ENCODE measurements around the gene MT1M. TPM values are rescaled to one million over a fixed set of nuclear protein-coding genes. Genes with fewer than 3 reads are reported as not detected.

MT1M gene
- total and polyA plus RNA-seq, 2 of the 8 experiments (the other 6 are each of a cell fraction or from before 2014, with no cell fraction given) = 2.1 TPM; not detected in 1

- no peak overlapping the region for H4K8ac ChIP-seq (ENCODE audit: extremely low read depth, insufficient read depth, low read length)
- peaks cover 2 to 4% of the 10 kb centered on the region in 2 experiments for H4K20me1 ChIP-seq (replicated peaks in 1 of 2; ENCODE audit: control insufficient read depth in 1 of 2, insufficient read depth in 2 of 2, low read length in 2 of 2)
- H3K18ac ChIP-seq (ENCODE audit: extremely low read depth, low read length) = no peak overlapping the region
- H3K4ac ChIP-seq (replicated peaks; ENCODE audit: insufficient read length, low read depth, low read length) = no peak overlapping the region
- H2AFZ ChIP-seq (ENCODE audit: low read length) = no peak overlapping the region
- H3K4me1 ChIP-seq (replicated peaks in 1 of 4; ENCODE audit: control insufficient read depth in 3 of 4, insufficient read depth in 4 of 4, low read length in 3 of 4) = peaks cover 7 to 30% (median 16%) of the 10 kb centered on the region in 4 experiments
- H3K23me2 ChIP-seq (ENCODE audit: low read depth, low read length) = peaks cover 7% of the 10 kb centered on the region; the same call in 1 of the 2 replicates
- no peak overlapping the region for H2BK5ac ChIP-seq (ENCODE audit: low read depth, low read length)
- ChIA-PET CTCF (ENCODE audit: partially characterized antibody) (interaction anchor here (0.9 to 2.1 kb wide), 4 partner anchors 11 to 87 kb away, joined by 3 to 12 read pairs (median 4); partner anchors contain the start of gene MT1E), POLR2A (ENCODE audit: partially characterized antibody) (interaction anchor here (8.0 kb wide), 1 partner anchor 11 kb away, joined by 66 read pairs; the partner anchor contains the start of gene MT1E)
- no peak for DNase-seq (ENCODE audit: low read depth in 1 of 2, low spot score in 2 of 2)
- no peak overlapping the region for H2BK120ac ChIP-seq (replicated peaks; ENCODE audit: low read depth, low read length)
- no peak overlapping the region for H3K4me3 ChIP-seq (ENCODE audit: extremely low read depth in 1 of 4, insufficient read depth in 2 of 4, low read depth in 3 of 4, low read length in 4 of 4)
- H3K56ac ChIP-seq (replicated peaks; ENCODE audit: insufficient read length, low read depth, low read length) = no peak overlapping the region
- H3K9ac ChIP-seq (replicated peaks in 1 of 4; ENCODE audit: extremely low read depth in 1 of 4, low read depth in 3 of 4, low read length in 3 of 4) = no peak overlapping the region
- H2BK20ac ChIP-seq (ENCODE audit: low read length) = no peak overlapping the region
- no peak for TF ChIP-seq POU5F1 (IDR thresholded peaks at IDR 0.05; ENCODE audit: low read depth, low read length)
- no peak for TF ChIP-seq SP2 (IDR thresholded peaks at IDR 0.05; ENCODE audit: low read length)
- no peak for TF ChIP-seq TBP (IDR thresholded peaks at IDR 0.05; ENCODE audit: low read depth, low read length)
- TF ChIP-seq RFX5 (IDR thresholded peaks at IDR 0.05; ENCODE audit: borderline replicate concordance, low read depth, low read length) = no peak
- TF ChIP-seq KDM4A (IDR thresholded peaks at IDR 0.05; ENCODE audit: low read depth, low read length, severe bottlenecking) = no peak
- no peak for TF ChIP-seq TAF1 (IDR thresholded peaks at IDR 0.05; ENCODE audit: low read depth, low read length)
- no peak for TF ChIP-seq RXRA (IDR thresholded peaks at IDR 0.05; ENCODE audit: insufficient read depth, low read depth, low read length)
- no peak for TF ChIP-seq KDM1A (IDR thresholded peaks at IDR 0.05; ENCODE audit: borderline replicate concordance, low read length)
- no peaks in the 10 kb centered on the region for H3K9me3 ChIP-seq (ENCODE audit: insufficient read depth in 2 of 2, low read depth in 1 of 2, low read length in 1 of 2)
- H4K91ac ChIP-seq (replicated peaks; ENCODE audit: insufficient read length, low read length) = no peak overlapping the region
- no peaks in the 10 kb centered on the region for H3K79me1 ChIP-seq (ENCODE audit: low read depth, low read length)
- H3K79me2 ChIP-seq (ENCODE audit: control insufficient read depth in 1 of 2, insufficient read depth in 2 of 2, low read length in 2 of 2) = no peaks in the 10 kb centered on the region
- H3K27ac ChIP-seq (ENCODE audit: low read depth, low read length) = no peak overlapping the region
- H2AK5ac ChIP-seq (ENCODE audit: low read depth, low read length) = no peak overlapping the region
- H2BK15ac ChIP-seq (ENCODE audit: low read length) = no peak overlapping the region
- no peak overlapping the region for H3K14ac ChIP-seq (ENCODE audit: insufficient read length)
- H2BK12ac ChIP-seq (ENCODE audit: low read depth, low read length) = no peak overlapping the region
- peaks cover 47 to 81% (median 72%) of the 10 kb centered on the region in 4 experiments for H3K27me3 ChIP-seq (replicated peaks in 1 of 4; ENCODE audit: control insufficient read depth in 3 of 4, extremely low read depth in 1 of 4, insufficient read depth in 3 of 4, low read length in 3 of 4)
- H3K36me3 ChIP-seq (ENCODE audit: control insufficient read depth in 2 of 4, insufficient read depth in 4 of 4, low read length in 3 of 4) = no peaks in the 10 kb centered on the region
- no peak overlapping the region for H3K23ac ChIP-seq (ENCODE audit: insufficient read length)
- no peak overlapping the region for H4K5ac ChIP-seq (ENCODE audit: insufficient read length, low read depth, low read length)
- H3K4me2 ChIP-seq (ENCODE audit: insufficient read depth in 1 of 2, low read depth in 2 of 2, low read length in 2 of 2) = no peak overlapping the region
- FAIRE-seq = no peak
Observed at GRCh38 chr16:56613706-56614105, 18.8 kb upstream of the MT1M start.

Data from H1 (cell line).